NCI-H1694 (cell line): ENCODE data around the gene ADSS1.

ENCODE experiments used
- DNase-seq: peaks from one replicate; lab custom pipeline; 2025; lab: John Stamatoyannopoulos, UW

Gene ADSS1

GRCh38 chr14:104796687-104797081 is 72.7 kb downstream of the ADSS1 start:
- DNase-seq = no peak
